H9 (cell line): ENCODE data around the gene RAB11A. TPM values are rescaled to one million over a fixed set of nuclear protein-coding genes. Genes with fewer than 3 reads are reported as not detected.
A peak's percentile ranks its signal among the peaks of the same experiment; 100 is the strongest.

Source experiments
- DNase-seq: peaks from one replicate; pipeline ENCODE4 v3.0.0-alpha.2; 2017
- H2AFZ ChIP-seq: one replicate; pipeline ENCODE4 v1.6.1; 2013; ENCODE audit warnings: mild to moderate bottlenecking, low read length, control low read depth, moderate library complexity
- H2AK5ac ChIP-seq: 2 replicates; pipeline ENCODE4 v1.6.1; 2013; ENCODE audit warnings: low read length, control low read depth, mixed read lengths; ENCODE audit not compliant: insufficient read length
- H2BK120ac ChIP-seq: one replicate; pipeline ENCODE4 v1.6.1; 2013; ENCODE audit warnings: low read depth, mild to moderate bottlenecking, low read length, control low read depth, inconsistent platforms; ENCODE audit not compliant: poor library complexity, severe bottlenecking
- H2BK12ac ChIP-seq: 2 replicates; pipeline ENCODE4 v1.6.1; 2013; ENCODE audit warnings: low read length, control low read depth, mixed read lengths, low read depth; ENCODE audit not compliant: insufficient read length
- H2BK15ac ChIP-seq: 2 replicates; pipeline ENCODE4 v1.6.1; 2013; ENCODE audit warnings: low read depth, low read length, control low read depth
- H2BK20ac ChIP-seq: one replicate; pipeline ENCODE4 v1.6.1; 2013; ENCODE audit warnings: low read depth, mild to moderate bottlenecking, low read length, control low read depth, inconsistent platforms; ENCODE audit not compliant: poor library complexity, severe bottlenecking
- H2BK5ac ChIP-seq: 2 replicates; pipeline ENCODE4 v1.6.1; 2013; ENCODE audit warnings: low read length, control low read depth, mixed read lengths; ENCODE audit not compliant: insufficient read length
- H3K14ac ChIP-seq: 2 replicates; pipeline ENCODE4 v1.6.1; 2013; ENCODE audit warnings: low read length, control low read depth; ENCODE audit not compliant: insufficient read depth
- H3K18ac ChIP-seq: 2 replicates; pipeline ENCODE4 v1.6.1; 2013; ENCODE audit warnings: low read depth, mild to moderate bottlenecking, mixed read lengths, low read length, control low read depth; ENCODE audit not compliant: insufficient read length
- H3K23ac ChIP-seq: 2 replicates; pipeline ENCODE4 v1.6.1; 2013; ENCODE audit warnings: low read length, control low read depth, mixed read lengths, low read depth; ENCODE audit not compliant: insufficient read length
- H3K23me2 ChIP-seq: 2 replicates; pipeline ENCODE4 v1.6.1; 2013; ENCODE audit warnings: low read depth, mild to moderate bottlenecking, mixed read lengths, low read length, control low read depth; ENCODE audit not compliant: insufficient read length, poor library complexity, severe bottlenecking
- H3K27ac ChIP-seq: 2 replicates; pipeline ENCODE4 v1.5.1; 2013; ENCODE audit warnings: low read length, control low read depth, mixed read lengths, low read depth; ENCODE audit not compliant: insufficient read length
- H3K27me3 ChIP-seq: 2 replicates; pipeline ENCODE4 v1.6.1; 2013; ENCODE audit warnings: low read length, control low read depth, inconsistent platforms; ENCODE audit not compliant: insufficient read depth
- H3K4ac ChIP-seq: 2 replicates; pipeline ENCODE4 v1.6.1; 2013; ENCODE audit warnings: low read depth, mild to moderate bottlenecking, control low read depth, inconsistent platforms, low read length, moderate library complexity
- H3K4me1 ChIP-seq: 2 replicates; pipeline ENCODE4 v1.6.1; 2013; ENCODE audit warnings: low read length, control low read depth, inconsistent platforms; ENCODE audit not compliant: insufficient read depth
- H3K4me2 ChIP-seq: 2 replicates; pipeline ENCODE4 v1.6.1; 2013; ENCODE audit warnings: low read length, control low read depth, mixed read lengths; ENCODE audit not compliant: insufficient read length, insufficient read depth
- H3K56ac ChIP-seq: 2 replicates; pipeline ENCODE4 v1.6.1; 2013; ENCODE audit warnings: low read depth, mild to moderate bottlenecking, mixed read lengths, low read length, control low read depth; ENCODE audit not compliant: insufficient read length
- H3K79me1 ChIP-seq: 2 replicates; pipeline ENCODE4 v1.6.1; 2013; ENCODE audit warnings: low read depth, mild to moderate bottlenecking, moderate library complexity, low read length, control low read depth, inconsistent platforms; ENCODE audit not compliant: insufficient read depth, poor library complexity, severe bottlenecking
- H3K79me2 ChIP-seq: 2 replicates; pipeline ENCODE4 v1.6.1; 2013; ENCODE audit warnings: low read length, control low read depth, inconsistent platforms; ENCODE audit not compliant: insufficient read depth
- H3K9ac ChIP-seq: 2 replicates; pipeline ENCODE4 v1.6.1; 2013; ENCODE audit warnings: low read length, control low read depth, mixed read lengths; ENCODE audit not compliant: insufficient read length; ENCODE audit errors: extremely low read depth
- H3K9me3 ChIP-seq: one replicate; pipeline ENCODE4 v1.6.1; 2013; ENCODE audit warnings: low read depth, low read length, inconsistent platforms; ENCODE audit not compliant: control insufficient read depth
- H3T11ph ChIP-seq: one replicate; pipeline ENCODE4 v1.6.1; 2013; ENCODE audit warnings: mild to moderate bottlenecking, low read length, control low read depth, inconsistent platforms
- H4K20me1 ChIP-seq: one replicate; pipeline ENCODE4 v1.6.1; 2013; ENCODE audit not compliant: control insufficient read depth, insufficient read length, insufficient read depth
- H4K5ac ChIP-seq: 2 replicates; pipeline ENCODE4 v1.6.1; 2013; ENCODE audit warnings: low read depth, mild to moderate bottlenecking, mixed read lengths, low read length, control low read depth; ENCODE audit not compliant: insufficient read length
- H4K8ac ChIP-seq: replicated peaks from 2 replicates; pipeline ENCODE4 v1.6.1; 2013; ENCODE audit warnings: low read length, control low read depth, mixed read lengths, low read depth; ENCODE audit not compliant: insufficient read length
- H4K91ac ChIP-seq: 2 replicates; pipeline ENCODE4 v1.6.1; 2013; ENCODE audit warnings: low read depth, mild to moderate bottlenecking, moderate library complexity, mixed read lengths, low read length, control low read depth; ENCODE audit not compliant: insufficient read length
- H3K27ac Mint-ChIP-seq, 3 experiments: 2 replicates in 2 of 3; 3 replicates in 1 of 3; pipeline ENCODE4 v1.8.0; 2020 to 2021; ENCODE audit warnings: mixed read lengths in 3 of 3, mild to moderate bottlenecking in 1 of 3, moderate library complexity in 1 of 3
- H3K27me3 Mint-ChIP-seq: 2 replicates; pipeline ENCODE4 v1.8.0; 2021; ENCODE audit warnings: low read depth, mild to moderate bottlenecking, moderate library complexity, mixed read lengths
- H3K36me3 Mint-ChIP-seq, 3 experiments: 2 replicates in 2 of 3; 3 replicates in 1 of 3; pipeline ENCODE4 v1.8.0; 2020 to 2021; ENCODE audit warnings: low read depth in 3 of 3, mixed read lengths in 3 of 3; ENCODE audit not compliant: insufficient read depth in 1 of 3
- H3K4me1 Mint-ChIP-seq, 2 experiments: 2 replicates each; pipeline ENCODE4 v1.8.0; 2020; ENCODE audit warnings: mixed read lengths in 2 of 2
- H3K4me3 Mint-ChIP-seq, 2 experiments: 2 replicates in 1 of 2; 3 replicates in 1 of 2; pipeline ENCODE4 v1.8.0; 2020 to 2021; ENCODE audit warnings: mild to moderate bottlenecking in 2 of 2, mixed read lengths in 2 of 2, moderate library complexity in 1 of 2
- H3K9me3 Mint-ChIP-seq, 2 experiments: 2 replicates in 1 of 2; 3 replicates in 1 of 2; pipeline ENCODE4 v1.8.0; 2020; ENCODE audit warnings: mild to moderate bottlenecking in 2 of 2, mixed read lengths in 2 of 2, moderate library complexity in 1 of 2
- CTCF ChIP-seq: fragments of 200-600 bp; sonication (generic); conservative IDR thresholded peaks from 3 replicates; pipeline ENCODE4 v1.8.0; 2021; ENCODE audit warnings: antibody characterized with exemption, mild to moderate bottlenecking
- WGBS: extraction: QIAGEN DNeasy Blood & Tissue Kit; methylation state at CpG from one replicate; pipeline ENCODE4 v1.1.7; 2013; ENCODE audit warnings: missing lambda C conversion rate, low lambda C conversion rate, mixed read lengths; ENCODE audit not compliant: insufficient read length; ENCODE audit errors: extremely low coverage; 5-methylcytosine and 5-hydroxymethylcytosine counted together
- total RNA-seq: library from RNA; stranded (reverse); gene quantifications from 2 replicates; pipeline ENCODE4 v1.2.1, GENCODE V29; 2021

The RAB11A gene
- total RNA-seq, 1 experiment from 2014 or later = 217 TPM

- no peaks in the 10 kb centered on the region for H4K20me1 ChIP-seq
- H3K4me1 Mint-ChIP-seq = peaks cover 31 to 34% of the 10 kb centered on the region in 2 experiments
- H3K4me2 ChIP-seq = no peak overlapping the region
- no peaks in the 10 kb centered on the region for H3K79me2 ChIP-seq
- no peak overlapping the region for H2BK5ac ChIP-seq
- H3K27me3 ChIP-seq = no peaks in the 10 kb centered on the region
- H3K9ac ChIP-seq = no peak overlapping the region
- TF ChIP-seq CTCF = no peak
- no peak overlapping the region for H3K56ac ChIP-seq
- no peaks in the 10 kb centered on the region for H3K27me3 Mint-ChIP-seq
- no peaks in the 10 kb centered on the region for H3K79me1 ChIP-seq
- no peak overlapping the region for H2BK15ac ChIP-seq
- no peak overlapping the region for H4K8ac ChIP-seq
- no peak overlapping the region for H2AFZ ChIP-seq
- no peak overlapping the region for H3K4ac ChIP-seq
- no peak overlapping the region for H2BK120ac ChIP-seq
- H3K4me3 Mint-ChIP-seq = no peak overlapping the region
- H3K18ac ChIP-seq = no peak overlapping the region
- no peak overlapping the region for H4K5ac ChIP-seq
- H3K23me2 ChIP-seq = no peaks in the 10 kb centered on the region
- H3K9me3 ChIP-seq = no peaks in the 10 kb centered on the region
- no peak overlapping the region for H2AK5ac ChIP-seq
- H3K27ac Mint-ChIP-seq = peak overlapping the region in 2 of 3 experiments; percentile 33 to 40; a peak in 3 of 7 replicates
- peaks cover 9% of the 10 kb centered on the region; the same call in 1 of the 2 replicates for H3K4me1 ChIP-seq
- DNase-seq = peak; percentile 81
- H3K36me3 Mint-ChIP-seq = peaks cover 15 to 51% (median 31%) of the 10 kb centered on the region in 3 experiments
- H3K23ac ChIP-seq = no peak overlapping the region
- no peak overlapping the region for H4K91ac ChIP-seq
- H2BK20ac ChIP-seq = no peak overlapping the region
- no peak overlapping the region for H2BK12ac ChIP-seq
- no CpG with 5 or more reads among the region's 1 CpG for WGBS
- no peaks in the 10 kb centered on the region for H3K9me3 Mint-ChIP-seq
- no peak overlapping the region for H3T11ph ChIP-seq
- no peak overlapping the region for H3K27ac ChIP-seq
- no peak overlapping the region for H3K14ac ChIP-seq
These were observed 33.1 kb downstream of the RAB11A start for GRCh38 chr15:65902373-65902772.
